Lower lobe of right lung (tissue), 2 donors: Measurements from ENCODE around the gene ZBP1. TPM values are rescaled to one million over a fixed set of nuclear protein-coding genes. Genes with fewer than 3 reads are reported as not detected.

Experiments
- ATAC-seq, 2 donors: fragments of 200-7000 bp; cut with Tn5 transposase; one replicate each; pipeline ENCODE4 v1.9.1; 2020 to 2022; ENCODE audit warnings: mild to moderate bottlenecking in 2 of 2, moderate library complexity in 2 of 2
- DNase-seq: peaks from one replicate; pipeline ENCODE4 v3.0.0-alpha.2; 2020
- H3K27ac ChIP-seq: fragments of 200-600 bp; one replicate; pipeline ENCODE4 v1.8.0; 2022
- H3K27me3 ChIP-seq: fragments of 200-600 bp; one replicate; pipeline ENCODE4 v1.8.0; 2022; ENCODE audit warnings: low read depth
- H3K36me3 ChIP-seq: fragments of 200-600 bp; one replicate; pipeline ENCODE4 v1.8.0; 2022; ENCODE audit warnings: mild to moderate bottlenecking
- H3K4me1 ChIP-seq: fragments of 200-600 bp; one replicate; pipeline ENCODE4 v1.8.0; 2022
- H3K4me3 ChIP-seq: fragments of 200-600 bp; one replicate; pipeline ENCODE4 v1.8.0; 2022; ENCODE audit warnings: mild to moderate bottlenecking
- H3K9me3 ChIP-seq: fragments of 200-600 bp; one replicate; pipeline ENCODE4 v1.8.0; 2022
- intact Hi-C: fragments of 100-400 bp; cut with DNase I; formaldehyde crosslinking; loops from one replicate; pipeline ENCODE4 v1.11.0; 2022
- total RNA-seq: library from RNA; stranded (reverse); fragmentation: NEBNext Ultra II Directional; extraction: Animal tissue kit (Norgen Biotek cat#: 25700); gene quantifications from one replicate; pipeline ENCODE4 v1.2.1, GENCODE V29; 2021
- TF ChIP-seq, protein P1 (sequence below): fragments of 200-600 bp; IDR thresholded peaks from one replicate; pipeline ENCODE4 v1.8.0; 2022; ENCODE audit warnings: antibody characterized with exemption, mild to moderate bottlenecking
- donor health status: DM: no; HTN: yes; CAD: no; lungs with severe emphysema.

ZBP1 gene
- total RNA-seq, 1 donor from 2014 or later = 5.8 TPM

DNA sequence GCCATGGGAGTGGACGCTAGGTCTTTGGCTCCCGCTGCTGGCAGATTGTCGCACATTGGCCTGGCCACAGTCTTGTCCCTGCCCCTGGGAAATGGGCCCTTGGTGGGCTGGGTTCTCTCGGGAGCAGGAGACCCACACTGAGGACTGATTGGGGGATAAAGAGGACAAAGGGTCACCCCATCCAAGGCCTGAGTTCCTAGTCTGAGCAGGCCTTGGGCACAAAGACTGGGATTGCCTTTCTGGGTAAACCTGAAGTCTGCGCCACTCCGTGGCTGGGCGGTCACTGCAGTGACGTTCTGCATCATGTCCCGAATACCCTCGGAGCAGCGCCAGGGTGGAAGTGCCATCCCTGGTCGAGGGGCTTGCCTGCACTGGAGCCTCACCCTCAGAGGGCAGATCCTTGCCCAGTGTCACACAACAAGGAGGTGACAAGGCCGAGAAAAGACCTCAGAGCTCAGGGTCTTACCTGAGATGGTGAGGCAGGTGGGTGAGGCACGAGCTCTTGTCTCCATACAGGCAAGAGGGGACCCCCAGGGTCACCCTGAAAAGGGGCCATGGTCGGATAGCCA lies 36.1 kb upstream of the ZBP1 start:
- no peaks in the 10 kb centered on the region for H3K9me3 ChIP-seq
- TF ChIP-seq, protein P1, sequence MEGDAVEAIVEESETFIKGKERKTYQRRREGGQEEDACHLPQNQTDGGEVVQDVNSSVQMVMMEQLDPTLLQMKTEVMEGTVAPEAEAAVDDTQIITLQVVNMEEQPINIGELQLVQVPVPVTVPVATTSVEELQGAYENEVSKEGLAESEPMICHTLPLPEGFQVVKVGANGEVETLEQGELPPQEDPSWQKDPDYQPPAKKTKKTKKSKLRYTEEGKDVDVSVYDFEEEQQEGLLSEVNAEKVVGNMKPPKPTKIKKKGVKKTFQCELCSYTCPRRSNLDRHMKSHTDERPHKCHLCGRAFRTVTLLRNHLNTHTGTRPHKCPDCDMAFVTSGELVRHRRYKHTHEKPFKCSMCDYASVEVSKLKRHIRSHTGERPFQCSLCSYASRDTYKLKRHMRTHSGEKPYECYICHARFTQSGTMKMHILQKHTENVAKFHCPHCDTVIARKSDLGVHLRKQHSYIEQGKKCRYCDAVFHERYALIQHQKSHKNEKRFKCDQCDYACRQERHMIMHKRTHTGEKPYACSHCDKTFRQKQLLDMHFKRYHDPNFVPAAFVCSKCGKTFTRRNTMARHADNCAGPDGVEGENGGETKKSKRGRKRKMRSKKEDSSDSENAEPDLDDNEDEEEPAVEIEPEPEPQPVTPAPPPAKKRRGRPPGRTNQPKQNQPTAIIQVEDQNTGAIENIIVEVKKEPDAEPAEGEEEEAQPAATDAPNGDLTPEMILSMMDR = no peak
- H3K27ac ChIP-seq = no peak overlapping the region
- DNase-seq (peak; percentile 40), ATAC-seq (no peak)
- H3K4me1 ChIP-seq = peaks cover 7% of the 10 kb centered on the region
- H3K4me3 ChIP-seq = no peak overlapping the region
- no peaks in the 10 kb centered on the region for H3K27me3 ChIP-seq
- intact Hi-C loops = no loop called here
- H3K36me3 ChIP-seq = peaks cover 44% of the 10 kb centered on the region

DNA sequence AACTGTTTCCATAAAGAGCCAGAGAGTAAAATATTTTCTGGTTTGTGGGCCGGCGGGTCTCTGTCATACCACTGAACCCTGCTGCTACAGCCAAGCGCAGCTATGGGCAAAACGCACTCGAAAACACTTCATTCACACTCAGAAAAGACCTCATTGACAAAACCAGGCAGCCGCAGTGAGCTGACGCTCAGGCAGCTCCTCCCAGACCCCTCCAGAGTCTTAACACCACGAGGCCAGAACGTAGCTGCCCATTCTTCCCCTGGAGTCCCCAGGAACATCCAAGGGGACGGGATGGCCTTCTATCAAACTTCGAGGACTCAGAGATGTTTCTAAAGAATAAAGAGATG lies 35.6 kb upstream of the ZBP1 start:
- H3K36me3 ChIP-seq = peaks cover 49% of the 10 kb centered on the region
- H3K9me3 ChIP-seq = no peaks in the 10 kb centered on the region
- DNase-seq (no peak), ATAC-seq (no peak)
- H3K4me3 ChIP-seq = no peak overlapping the region
- intact Hi-C loops = no loop called here
- no peak overlapping the region for H3K27ac ChIP-seq
- peaks cover 4% of the 10 kb centered on the region for H3K4me1 ChIP-seq
- no peaks in the 10 kb centered on the region for H3K27me3 ChIP-seq
- TF ChIP-seq, protein P1 = no peak

DNA sequence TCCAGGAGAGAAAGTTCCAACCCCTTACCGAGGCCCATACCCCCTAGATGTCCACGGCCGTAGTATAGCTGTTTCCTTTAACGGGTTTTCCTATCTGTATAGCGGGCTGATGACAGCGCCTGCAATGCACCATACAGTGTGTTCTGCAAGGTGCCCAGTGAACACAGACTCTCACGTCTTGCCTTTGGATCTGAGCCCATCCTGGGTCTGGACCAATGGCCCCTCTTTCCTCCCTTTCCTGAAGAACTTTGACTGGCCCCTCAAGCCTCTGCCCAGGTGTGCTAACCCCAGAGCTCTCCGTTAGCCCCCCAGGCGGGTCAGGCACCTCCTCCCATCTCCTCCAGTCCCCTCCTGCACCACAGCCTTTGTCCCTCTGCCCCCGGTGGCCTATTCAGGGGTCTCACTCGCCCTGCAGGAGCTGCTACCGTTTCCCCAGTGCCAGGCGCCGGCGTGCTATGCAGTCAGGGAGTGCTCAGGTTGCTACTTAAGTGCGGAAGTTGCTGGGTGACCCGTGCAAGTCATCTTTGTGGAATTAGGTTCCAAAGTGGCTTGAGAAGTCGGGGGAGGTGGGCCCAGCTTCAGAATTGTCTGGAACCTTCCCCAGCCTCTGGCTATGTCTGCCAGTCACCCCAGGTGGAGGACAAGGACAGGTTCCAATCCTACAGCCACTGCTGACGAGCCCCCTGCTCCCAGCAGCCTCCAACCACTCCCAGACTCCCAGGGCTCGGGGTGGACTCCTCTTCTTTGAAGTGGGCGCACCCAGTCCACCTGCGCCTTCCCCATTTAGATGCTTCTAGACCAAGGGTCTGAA lies 35.0 kb upstream of the ZBP1 start:
- H3K9me3 ChIP-seq = no peaks in the 10 kb centered on the region
- intact Hi-C loops = no loop called here
- H3K36me3 ChIP-seq = peaks cover 54% of the 10 kb centered on the region
- ATAC-seq = no peak
- H3K27ac ChIP-seq = no peak overlapping the region
- peaks cover 4% of the 10 kb centered on the region for H3K4me1 ChIP-seq
- DNase-seq = peak; percentile 38
- TF ChIP-seq, protein P1 = no peak
- H3K27me3 ChIP-seq = no peaks in the 10 kb centered on the region
- H3K4me3 ChIP-seq = no peak overlapping the region

- Histone ChIP-seq H3K9me3 (no peaks in the 10 kb centered on the region), H3K27ac (no peak overlapping the region), H3K27me3 (no peaks in the 10 kb centered on the region), H3K4me1 (peaks cover 4% of the 10 kb centered on the region), H3K36me3 (peaks cover 58% of the 10 kb centered on the region), H3K4me3 (no peak overlapping the region)
- intact Hi-C loops = no loop called here
- DNase-seq (peak; percentile 49), ATAC-seq (peak; percentile 67 to 75)
- TF ChIP-seq, protein P1 = peak; percentile 92
These were observed 34.3 kb upstream of the ZBP1 start for GRCh38 chr20:57654363-57654997.

- peak; percentile 20 for DNase-seq
- intact Hi-C loops = no loop called here
- Histone ChIP-seq H3K9me3 (no peaks in the 10 kb centered on the region), H3K4me1 (peaks cover 4% of the 10 kb centered on the region), H3K27ac (no peak overlapping the region), H3K27me3 (no peaks in the 10 kb centered on the region), H3K36me3 (peaks cover 52% of the 10 kb centered on the region), H3K4me3 (no peak overlapping the region)
- ATAC-seq = no peak
- TF ChIP-seq, protein P1 = no peak
These were observed 33.7 kb upstream of the ZBP1 start for GRCh38 chr20:57653910-57654309.
